ENCODE results near the gene SLC7A7. TPM values are rescaled to one million over a fixed set of nuclear protein-coding genes. Genes with fewer than 3 reads are reported as not detected.

SLC7A7 gene
- polyA plus RNA-seq, 1 donor from 2014 or later, result not detected

DNA sequence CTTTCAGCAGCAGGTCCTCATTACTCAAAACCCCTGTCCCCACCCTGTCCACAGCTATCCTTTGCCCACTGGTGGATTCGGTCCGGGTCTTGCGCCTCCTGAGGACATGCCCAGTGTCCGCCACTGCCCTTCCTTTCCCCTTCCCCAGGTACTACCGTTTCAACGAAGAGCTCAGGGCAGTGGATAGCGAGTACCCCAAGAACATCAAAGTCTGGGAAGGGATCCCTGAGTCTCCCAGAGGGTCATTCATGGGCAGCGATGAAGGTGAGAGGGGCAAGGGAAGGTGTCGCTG, 29.8 kb upstream of the SLC7A7 start:
- H3K79me2 ChIP-seq (replicated peaks; ENCODE audit: insufficient read depth, low read length), result no peaks in the 10 kb centered on the region
- no peak for TF ChIP-seq POLR2AphosphoS5 (IDR thresholded peaks at IDR 0.05)
- TF ChIP-seq MXI1 (conservative IDR thresholded peaks at IDR 0.05; ENCODE audit: poor library complexity, severe bottlenecking), result no peak
- TF ChIP-seq EP300 (conservative IDR thresholded peaks at IDR 0.05; ENCODE audit: poor library complexity, severe bottlenecking), result no peak
- no peak for TF ChIP-seq RAD21 (conservative IDR thresholded peaks at IDR 0.05)
- TF ChIP-seq, protein P1, sequence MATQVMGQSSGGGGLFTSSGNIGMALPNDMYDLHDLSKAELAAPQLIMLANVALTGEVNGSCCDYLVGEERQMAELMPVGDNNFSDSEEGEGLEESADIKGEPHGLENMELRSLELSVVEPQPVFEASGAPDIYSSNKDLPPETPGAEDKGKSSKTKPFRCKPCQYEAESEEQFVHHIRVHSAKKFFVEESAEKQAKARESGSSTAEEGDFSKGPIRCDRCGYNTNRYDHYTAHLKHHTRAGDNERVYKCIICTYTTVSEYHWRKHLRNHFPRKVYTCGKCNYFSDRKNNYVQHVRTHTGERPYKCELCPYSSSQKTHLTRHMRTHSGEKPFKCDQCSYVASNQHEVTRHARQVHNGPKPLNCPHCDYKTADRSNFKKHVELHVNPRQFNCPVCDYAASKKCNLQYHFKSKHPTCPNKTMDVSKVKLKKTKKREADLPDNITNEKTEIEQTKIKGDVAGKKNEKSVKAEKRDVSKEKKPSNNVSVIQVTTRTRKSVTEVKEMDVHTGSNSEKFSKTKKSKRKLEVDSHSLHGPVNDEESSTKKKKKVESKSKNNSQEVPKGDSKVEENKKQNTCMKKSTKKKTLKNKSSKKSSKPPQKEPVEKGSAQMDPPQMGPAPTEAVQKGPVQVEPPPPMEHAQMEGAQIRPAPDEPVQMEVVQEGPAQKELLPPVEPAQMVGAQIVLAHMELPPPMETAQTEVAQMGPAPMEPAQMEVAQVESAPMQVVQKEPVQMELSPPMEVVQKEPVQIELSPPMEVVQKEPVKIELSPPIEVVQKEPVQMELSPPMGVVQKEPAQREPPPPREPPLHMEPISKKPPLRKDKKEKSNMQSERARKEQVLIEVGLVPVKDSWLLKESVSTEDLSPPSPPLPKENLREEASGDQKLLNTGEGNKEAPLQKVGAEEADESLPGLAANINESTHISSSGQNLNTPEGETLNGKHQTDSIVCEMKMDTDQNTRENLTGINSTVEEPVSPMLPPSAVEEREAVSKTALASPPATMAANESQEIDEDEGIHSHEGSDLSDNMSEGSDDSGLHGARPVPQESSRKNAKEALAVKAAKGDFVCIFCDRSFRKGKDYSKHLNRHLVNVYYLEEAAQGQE (IDR thresholded peaks at IDR 0.05; ENCODE audit: borderline replicate concordance), result no peak
- TF ChIP-seq SMC3 (conservative IDR thresholded peaks at IDR 0.05; ENCODE audit: poor library complexity), result no peak
- no peak for TF ChIP-seq EZH2 (IDR thresholded peaks at IDR 0.05; ENCODE audit: borderline replicate concordance, insufficient read depth, low read length, poor library complexity, severe bottlenecking)
- no peak for TF ChIP-seq TAF1 (IDR thresholded peaks at IDR 0.05; ENCODE audit: low read depth)
- TF ChIP-seq, protein P2, sequence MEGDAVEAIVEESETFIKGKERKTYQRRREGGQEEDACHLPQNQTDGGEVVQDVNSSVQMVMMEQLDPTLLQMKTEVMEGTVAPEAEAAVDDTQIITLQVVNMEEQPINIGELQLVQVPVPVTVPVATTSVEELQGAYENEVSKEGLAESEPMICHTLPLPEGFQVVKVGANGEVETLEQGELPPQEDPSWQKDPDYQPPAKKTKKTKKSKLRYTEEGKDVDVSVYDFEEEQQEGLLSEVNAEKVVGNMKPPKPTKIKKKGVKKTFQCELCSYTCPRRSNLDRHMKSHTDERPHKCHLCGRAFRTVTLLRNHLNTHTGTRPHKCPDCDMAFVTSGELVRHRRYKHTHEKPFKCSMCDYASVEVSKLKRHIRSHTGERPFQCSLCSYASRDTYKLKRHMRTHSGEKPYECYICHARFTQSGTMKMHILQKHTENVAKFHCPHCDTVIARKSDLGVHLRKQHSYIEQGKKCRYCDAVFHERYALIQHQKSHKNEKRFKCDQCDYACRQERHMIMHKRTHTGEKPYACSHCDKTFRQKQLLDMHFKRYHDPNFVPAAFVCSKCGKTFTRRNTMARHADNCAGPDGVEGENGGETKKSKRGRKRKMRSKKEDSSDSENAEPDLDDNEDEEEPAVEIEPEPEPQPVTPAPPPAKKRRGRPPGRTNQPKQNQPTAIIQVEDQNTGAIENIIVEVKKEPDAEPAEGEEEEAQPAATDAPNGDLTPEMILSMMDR (IDR thresholded peaks at IDR 0.05; ENCODE audit: poor library complexity, severe bottlenecking), result no peak
- H4K20me1 ChIP-seq (ENCODE audit: insufficient read depth), result no peaks in the 10 kb centered on the region
- H3K27ac ChIP-seq (ENCODE audit: low read length), result no peak overlapping the region
- H3K36me3 ChIP-seq (ENCODE audit: insufficient read depth, low read length), result no peaks in the 10 kb centered on the region
- no peak overlapping the region for H2AFZ ChIP-seq (ENCODE audit: low read depth, low read length)
- H3K9ac ChIP-seq (ENCODE audit: low read length), result no peak overlapping the region
- no peaks in the 10 kb centered on the region for H3K27me3 ChIP-seq (ENCODE audit: insufficient read depth, low read depth, low read length)
- H3F3A ChIP-seq (ENCODE audit: insufficient read depth, low read length, poor library complexity, severe bottlenecking), result no peaks in the 10 kb centered on the region
- no peak overlapping the region for H3K4me2 ChIP-seq (ENCODE audit: low read length)
- no peaks in the 10 kb centered on the region for H3K9me2 ChIP-seq (ENCODE audit: insufficient read depth, low read length)
- H3K4me3 ChIP-seq (ENCODE audit: low read length), result no peak overlapping the region
- no peaks in the 10 kb centered on the region for H3K9me3 ChIP-seq (ENCODE audit: low read length)

DNA sequence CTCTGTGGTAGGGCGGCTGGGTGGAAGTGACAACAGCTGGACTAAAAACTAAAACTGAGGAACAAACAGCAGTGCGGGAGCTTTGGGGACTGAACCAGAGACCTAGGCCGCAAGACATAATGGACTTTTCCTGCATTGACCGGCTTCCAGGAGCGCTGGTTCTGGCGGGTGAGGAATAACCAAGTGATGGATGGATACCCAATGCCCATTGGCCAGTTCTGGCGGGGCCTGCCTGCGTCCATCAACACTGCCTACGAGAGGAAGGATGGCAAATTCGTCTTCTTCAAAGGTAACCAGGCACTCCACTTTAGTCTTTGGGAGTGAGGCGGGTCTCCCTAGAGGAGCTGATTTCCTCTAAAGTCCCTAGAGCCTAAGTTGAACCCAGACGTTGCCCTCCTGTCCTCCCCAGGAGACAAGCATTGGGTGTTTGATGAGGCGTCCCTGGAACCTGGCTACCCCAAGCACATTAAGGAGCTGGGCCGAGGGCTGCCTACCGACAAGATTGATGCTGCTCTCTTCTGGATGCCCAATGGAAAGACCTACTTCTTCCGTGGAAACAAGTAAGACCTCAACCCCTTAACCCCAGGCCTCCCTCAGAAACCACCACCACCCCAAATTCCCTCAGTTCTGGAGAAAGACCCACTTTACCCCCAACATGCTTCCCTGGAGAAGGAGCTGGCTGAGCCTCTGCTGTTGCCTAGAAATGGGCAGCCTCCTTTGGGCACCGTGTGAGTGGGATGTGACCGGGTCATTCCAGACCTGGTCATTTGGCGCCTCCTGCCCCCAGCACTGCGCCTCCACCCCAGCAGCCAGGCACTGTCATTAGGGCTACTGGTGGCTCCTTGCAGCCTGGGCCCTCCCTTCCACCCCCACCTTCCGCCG, 29.2 kb upstream of the SLC7A7 start:
- Histone ChIP-seq H3K9ac (ENCODE audit: low read length) (no peak overlapping the region), H3K27ac (ENCODE audit: low read length) (no peak overlapping the region), H3F3A (ENCODE audit: insufficient read depth, low read length, poor library complexity, severe bottlenecking) (no peaks in the 10 kb centered on the region), H3K9me3 (ENCODE audit: low read length) (no peaks in the 10 kb centered on the region), H3K4me2 (ENCODE audit: low read length) (no peak overlapping the region), H3K79me2 (replicated peaks; ENCODE audit: insufficient read depth, low read length) (no peaks in the 10 kb centered on the region), H2AFZ (ENCODE audit: low read depth, low read length) (no peak overlapping the region), H3K36me3 (ENCODE audit: insufficient read depth, low read length) (no peaks in the 10 kb centered on the region), H4K20me1 (ENCODE audit: insufficient read depth) (no peaks in the 10 kb centered on the region), H3K27me3 (ENCODE audit: insufficient read depth, low read depth, low read length) (no peaks in the 10 kb centered on the region), H3K4me3 (ENCODE audit: low read length) (no peak overlapping the region), H3K9me2 (ENCODE audit: insufficient read depth, low read length) (no peaks in the 10 kb centered on the region)
- TF ChIP-seq EZH2 (IDR thresholded peaks at IDR 0.05; ENCODE audit: borderline replicate concordance, insufficient read depth, low read length, poor library complexity, severe bottlenecking), result no peak

All from neural cell (in vitro differentiated cells).